Measurements from ENCODE around the gene CHRNB1. TPM values are rescaled to one million over a fixed set of nuclear protein-coding genes. Genes with fewer than 3 reads are reported as not detected.

The CHRNB1 gene
- total and polyA plus RNA-seq, 2 of the 8 experiments (the other 6 are each of a cell fraction or from before 2014, with no cell fraction given), result 14.1 to 28.2 TPM

DNA sequence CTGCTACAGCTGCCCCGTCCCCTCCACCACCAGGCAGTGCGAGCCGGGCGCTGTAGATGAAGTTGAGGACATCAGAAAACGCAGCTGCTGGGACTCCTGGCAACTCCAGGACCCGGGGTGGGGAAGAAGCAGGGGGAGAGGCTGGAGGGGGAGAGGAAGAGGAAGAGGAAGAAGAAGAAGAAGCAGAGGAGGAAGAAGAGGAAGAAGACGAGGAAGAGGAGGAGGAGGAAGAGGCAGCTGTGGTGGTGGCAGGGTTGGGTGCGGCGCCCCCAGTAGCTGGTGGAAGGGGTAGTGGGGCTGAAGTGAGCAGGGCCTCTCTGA, 21.4 kb downstream of the CHRNB1 start (continued):
- TF ChIP-seq EP300 (IDR thresholded peaks at IDR 0.05; ENCODE audit: borderline replicate concordance in 1 of 2, low read depth in 2 of 2, low read length in 2 of 2), result no peak
- TF ChIP-seq CHD1 (IDR thresholded peaks at IDR 0.05; ENCODE audit: low read depth, low read length), result no peak
- TF ChIP-seq SP1 (IDR thresholded peaks at IDR 0.05; ENCODE audit: low read depth, low read length), result no peak
